Measurements from ENCODE around the gene C19orf12.

- TF ChIP-seq POLR2A (IDR thresholded peaks at IDR 0.05; ENCODE audit: low read depth, low read length) = no peak
- TF ChIP-seq CTCF (IDR thresholded peaks at IDR 0.05; ENCODE audit: extremely low read depth in 1 of 2, insufficient read depth in 1 of 2, low read depth in 1 of 2, low read length in 2 of 2) = no peak
- no peak for TF ChIP-seq POLR2AphosphoS5 (IDR thresholded peaks at IDR 0.05; ENCODE audit: insufficient read depth, low read depth, low read length)
- no peak for TF ChIP-seq EZH2 (IDR thresholded peaks at IDR 0.05; ENCODE audit: borderline replicate concordance, low read depth, low read length, severe bottlenecking)
- TF ChIP-seq JUN (IDR thresholded peaks at IDR 0.05; ENCODE audit: borderline replicate concordance, insufficient read depth, insufficient read length, low read depth) = no peak
- no peak for TF ChIP-seq MYC (IDR thresholded peaks at IDR 0.05; ENCODE audit: low read depth, low read length)
- no peak for TF ChIP-seq MAX (IDR thresholded peaks at IDR 0.05; ENCODE audit: insufficient read depth, insufficient read length)
- no peak for TF ChIP-seq FOS (IDR thresholded peaks at IDR 0.05; ENCODE audit: borderline replicate concordance, insufficient read depth, low read length)
- no peak for TF ChIP-seq GATA2 (IDR thresholded peaks at IDR 0.05; ENCODE audit: insufficient read depth, insufficient read length, low read depth, low read length)
Observed at GRCh38 chr19:29760752-29761502, 45.9 kb upstream of the C19orf12 start.
